Calu3 (cell line): Measurements from ENCODE around the gene P2RX1. TPM values are rescaled to one million over a fixed set of nuclear protein-coding genes. Genes with fewer than 3 reads are reported as not detected.

Source experiments
- BruUV-seq: library from RNA; stranded (reverse); fragments of 400-500 nt; replicated peaks from 2 replicates; lab custom pipeline; 2021; lab: Mats Ljungman, UMichigan
- CTCF ChIA-PET: fragments of 300-600 bp; sonication (Branson Sonifier 250); formaldehyde crosslinking; loops from one replicate; lab custom pipeline; 2022; ENCODE audit warnings: antibody characterized with exemption; lab: Charles Lee
- DNase-seq: peaks from one replicate; pipeline ENCODE4 v3.0.0; 2022
- H3K27ac Mint-ChIP-seq: one replicate; pipeline ENCODE4 v1.8.0; 2022; ENCODE audit warnings: mixed read lengths; ENCODE audit not compliant: unreplicated experiment
- H3K27me3 Mint-ChIP-seq: one replicate; pipeline ENCODE4 v1.8.0; 2022; ENCODE audit warnings: mixed read lengths; ENCODE audit not compliant: unreplicated experiment
- H3K36me3 Mint-ChIP-seq: one replicate; pipeline ENCODE4 v1.8.0; 2022; ENCODE audit warnings: mild to moderate bottlenecking, moderate library complexity, mixed read lengths; ENCODE audit not compliant: insufficient read depth, unreplicated experiment
- H3K4me1 Mint-ChIP-seq: one replicate; pipeline ENCODE4 v1.8.0; 2022; ENCODE audit warnings: mild to moderate bottlenecking, low read depth, mixed read lengths; ENCODE audit not compliant: unreplicated experiment
- H3K4me3 Mint-ChIP-seq: one replicate; pipeline ENCODE4 v1.8.0; 2022; ENCODE audit warnings: mild to moderate bottlenecking, low read depth, moderate library complexity, mixed read lengths; ENCODE audit not compliant: unreplicated experiment
- H3K9me3 Mint-ChIP-seq: one replicate; pipeline ENCODE4 v1.8.0; 2022; ENCODE audit warnings: low read depth, mixed read lengths; ENCODE audit not compliant: unreplicated experiment
- CTCF ChIP-seq: fragments of 200-600 bp; IDR thresholded peaks from one replicate; pipeline ENCODE4 v1.8.0; 2022; ENCODE audit warnings: antibody characterized with exemption; ENCODE audit not compliant: unreplicated experiment
- intact Hi-C: fragments of 100-400 bp; cut with micrococcal nuclease; formaldehyde crosslinking; loops from one replicate; pipeline ENCODE4 v1.10.0; 2022; ENCODE audit not compliant: unreplicated experiment
- total RNA-seq: library from RNA; stranded (reverse); gene quantifications from 2 replicates; pipeline ENCODE4 v1.2.3, GENCODE V29; 2022

The P2RX1 gene
- total RNA-seq, 1 experiment from 2014 or later: not detected

GRCh38 chr17:3879591-3880417 lies 36.5 kb downstream of the P2RX1 start:
- CTCF ChIA-PET: interaction anchor here (0.6 kb wide), 1 partner anchor 89 kb away, joined by 5 read pairs; no protein-coding TSS in a partner anchor
- DNase-seq: no peak
- intact Hi-C loops: no loop called here
- H3K4me3 Mint-ChIP-seq: no peak overlapping the region
- H3K4me1 Mint-ChIP-seq: no peaks in the 10 kb centered on the region
- BruUV-seq: no TSS peak
- H3K9me3 Mint-ChIP-seq: no peaks in the 10 kb centered on the region
- no peak for TF ChIP-seq CTCF
- H3K36me3 Mint-ChIP-seq: peaks cover 7% of the 10 kb centered on the region
- H3K27me3 Mint-ChIP-seq: no peaks in the 10 kb centered on the region
- H3K27ac Mint-ChIP-seq: no peak overlapping the region

GRCh38 chr17:3879186-3879585 lies 37.1 kb downstream of the P2RX1 start:
- H3K36me3 Mint-ChIP-seq: peaks cover 7% of the 10 kb centered on the region
- H3K27me3 Mint-ChIP-seq: no peaks in the 10 kb centered on the region
- no peaks in the 10 kb centered on the region for H3K4me1 Mint-ChIP-seq
- CTCF ChIA-PET: interaction anchor here (1.3 kb wide), 1 partner anchor 11 kb away, joined by 3 read pairs; no protein-coding TSS in a partner anchor
- no TSS peak for BruUV-seq
- intact Hi-C loops: no loop called here
- no peaks in the 10 kb centered on the region for H3K9me3 Mint-ChIP-seq
- no peak for DNase-seq
- TF ChIP-seq CTCF: no peak
- no peak overlapping the region for H3K27ac Mint-ChIP-seq
- H3K4me3 Mint-ChIP-seq: no peak overlapping the region

GRCh38 chr17:3877220-3877619 lies 39.0 kb downstream of the P2RX1 start:
- Mint-ChIP-seq H3K9me3 (no peaks in the 10 kb centered on the region), H3K36me3 (peaks cover 7% of the 10 kb centered on the region), H3K27me3 (no peaks in the 10 kb centered on the region), H3K4me1 (no peaks in the 10 kb centered on the region), H3K4me3 (no peak overlapping the region), H3K27ac (no peak overlapping the region)
- DNase-seq: no peak
- TF ChIP-seq CTCF: no peak
- no TSS peak for BruUV-seq
- CTCF ChIA-PET: interaction anchor here (0.7 kb wide), 1 partner anchor 141 kb away, joined by 3 read pairs; no protein-coding TSS in a partner anchor
- intact Hi-C loops: no loop called here

GRCh38 chr17:3875317-3875716 lies 40.9 kb downstream of the P2RX1 start:
- H3K9me3 Mint-ChIP-seq: no peaks in the 10 kb centered on the region
- no peak for TF ChIP-seq CTCF
- DNase-seq: no peak
- no peaks in the 10 kb centered on the region for H3K27me3 Mint-ChIP-seq
- H3K4me3 Mint-ChIP-seq: no peak overlapping the region
- H3K36me3 Mint-ChIP-seq: peaks cover 7% of the 10 kb centered on the region
- CTCF ChIA-PET: no interaction called here
- no TSS peak for BruUV-seq
- no peaks in the 10 kb centered on the region for H3K4me1 Mint-ChIP-seq
- H3K27ac Mint-ChIP-seq: no peak overlapping the region
- intact Hi-C loops: no loop called here
